Astrocyte of the cerebellum (primary cell): ENCODE results near the gene RBM24.
A peak's percentile ranks its signal among the peaks of the same experiment; 100 is the strongest.

ENCODE experiments used
- DNase-seq: peaks from one replicate; pipeline ENCODE4 v3.0.0-alpha.2; 2011; ENCODE audit warnings: low read depth
- H3K4me3 ChIP-seq: 2 replicates; pipeline ENCODE4 v1.5.1; 2011; ENCODE audit warnings: mild to moderate bottlenecking, low read depth, low read length, moderate library complexity
- CTCF ChIP-seq: IDR thresholded peaks from 2 replicates; pipeline ENCODE4 v1.5.1; 2012; ENCODE audit warnings: low read length, low read depth, moderate library complexity, mild to moderate bottlenecking; ENCODE audit errors: missing control alignments
- in situ Hi-C: cut with HindIII; loops from 2 replicates; pipeline ENCODE4 v1.10.0; 2017; ENCODE audit warnings: low sequenced_read_pairs

Gene RBM24

GRCh38 chr6:17271628-17272027, 9.5 kb upstream of the RBM24 start:
- in situ Hi-C loops: no loop called here
- no peak for DNase-seq
- no peak for TF ChIP-seq CTCF
- H3K4me3 ChIP-seq: no peak overlapping the region

GRCh38 chr6:17276766-17277165, 4.4 kb upstream of the RBM24 start:
- no peak for DNase-seq
- in situ Hi-C loops: no loop called here
- TF ChIP-seq CTCF: no peak
- no peak overlapping the region for H3K4me3 ChIP-seq

GRCh38 chr6:17277256-17277655, 3.9 kb upstream of the RBM24 start:
- in situ Hi-C loops: no loop called here
- no peak overlapping the region for H3K4me3 ChIP-seq
- no peak for DNase-seq
- no peak for TF ChIP-seq CTCF

GRCh38 chr6:17278289-17279063, 2.7 kb upstream of the RBM24 start:
- in situ Hi-C loops: no loop called here
- DNase-seq: no peak
- no peak overlapping the region for H3K4me3 ChIP-seq
- TF ChIP-seq CTCF: no peak

- H3K4me3 ChIP-seq: peak overlapping the region; percentile 80
- in situ Hi-C loops: no loop called here
- no peak for TF ChIP-seq CTCF
- DNase-seq: no peak
Measured at GRCh38 chr6:17280138-17280537, 1.0 kb upstream of the RBM24 start.

- peak; percentile 21 for TF ChIP-seq CTCF
- no peak for DNase-seq
- peak overlapping the region; percentile 80 for H3K4me3 ChIP-seq
- in situ Hi-C loops: no loop called here
Measured at GRCh38 chr6:17280552-17281090, 540 bp upstream of the RBM24 start.
